HepG2 (cell line): ENCODE data around the gene TRIM67. TPM values are rescaled to one million over a fixed set of nuclear protein-coding genes. Genes with fewer than 3 reads are reported as not detected.

Source experiments
- FOXK1 ChIP-seq: sonication (generic); formaldehyde crosslinking; IDR thresholded peaks from 2 replicates; pipeline ENCODE4 v1.4.0; 2020; ENCODE audit warnings: low read depth, missing genetic modification reagents, borderline replicate concordance
- FOXP1 ChIP-seq, 2 experiments: fragments of 450-650 bp in 1 of 2; IDR thresholded peaks; 2 replicates each; pipeline ENCODE4 v1.6.1; 2017 to 2018; ENCODE audit warnings: antibody characterized with exemption in 1 of 2
- HHEX ChIP-seq: IDR thresholded peaks from 2 replicates; pipeline ENCODE4 v1.6.1; 2016; ENCODE audit warnings: control low read depth
- JUNB ChIP-seq: sonication (generic); formaldehyde crosslinking; IDR thresholded peaks from 2 replicates; pipeline ENCODE4 v1.8.0; 2022; ENCODE audit warnings: missing genetic modification reagents, mild to moderate bottlenecking, borderline replicate concordance
- PHB2 ChIP-seq: fragments of 450-650 bp; IDR thresholded peaks from 2 replicates; pipeline ENCODE4 v1.6.1; 2018; ENCODE audit not compliant: partially characterized antibody
- PHF21A ChIP-seq: sonication (generic); formaldehyde crosslinking; IDR thresholded peaks from 2 replicates; pipeline ENCODE4 v1.5.0; 2020; ENCODE audit warnings: mild to moderate bottlenecking, missing genetic modification reagents
- ZBTB3 ChIP-seq: sonication (generic); formaldehyde crosslinking; IDR thresholded peaks from 2 replicates; pipeline ENCODE4 v1.4.0; 2020; ENCODE audit warnings: low read depth, mild to moderate bottlenecking, moderate library complexity, missing genetic modification reagents, borderline replicate concordance
- ZNF468 ChIP-seq: sonication (generic); formaldehyde crosslinking; IDR thresholded peaks from 2 replicates; pipeline ENCODE4 v1.8.0; 2022; ENCODE audit warnings: mild to moderate bottlenecking, moderate library complexity, missing genetic modification reagents
- polyA plus RNA-seq, 8 experiments: library from polyadenylated mRNA; depleted of rRNA in 3 of 8; stranded (reverse) in 7 of 8; unstranded in 1 of 8; fragments of >200 nt; fragmentation: Illumina TruSeq in 4 of 8; extraction: Trizol in 4 of 8; gene quantifications; 2 replicates each; pipeline versions ENCODE4 v1.2.1 to v1.2.3, GENCODE V29; 2011 to 2016; ENCODE audit warnings: low read depth in 4 of 8, missing spikeins in 1 of 8, mixed read lengths in 1 of 8; ENCODE audit not compliant: insufficient read depth in 1 of 8
- total RNA-seq, 5 experiments: library from RNA; depleted of rRNA; stranded (reverse); fragments of >200 nt; fragmentation: Illumina TruSeq; extraction: Trizol; gene quantifications; 2 replicates each; pipeline ENCODE4 v1.2.3, GENCODE V29; 2016; ENCODE audit warnings: low read depth in 1 of 5
- TF ChIP-seq, protein P1 (sequence below): sonication (generic); formaldehyde crosslinking; IDR thresholded peaks from 2 replicates; pipeline ENCODE4 v1.4.0; 2020; ENCODE audit warnings: missing genetic modification reagents, borderline replicate concordance
- TF ChIP-seq, protein P2 (sequence below): sonication (generic); formaldehyde crosslinking; IDR thresholded peaks from 2 replicates; pipeline ENCODE4 v1.4.0; 2020; ENCODE audit warnings: missing genetic modification reagents
- TF ChIP-seq, protein P3 (sequence below): sonication (generic); formaldehyde crosslinking; IDR thresholded peaks from 2 replicates; pipeline ENCODE4 v1.9.0; 2021; ENCODE audit warnings: missing genetic modification reagents, borderline replicate concordance
- TF ChIP-seq, protein P4 (sequence below): fragments of 450-650 bp; IDR thresholded peaks from 2 replicates; pipeline ENCODE4 v1.6.1; 2017

Gene TRIM67
- total and polyA plus RNA-seq, 2 of the 13 experiments (the other 11 are each of a cell fraction or from before 2014, with no cell fraction given), result not detected

DNA sequence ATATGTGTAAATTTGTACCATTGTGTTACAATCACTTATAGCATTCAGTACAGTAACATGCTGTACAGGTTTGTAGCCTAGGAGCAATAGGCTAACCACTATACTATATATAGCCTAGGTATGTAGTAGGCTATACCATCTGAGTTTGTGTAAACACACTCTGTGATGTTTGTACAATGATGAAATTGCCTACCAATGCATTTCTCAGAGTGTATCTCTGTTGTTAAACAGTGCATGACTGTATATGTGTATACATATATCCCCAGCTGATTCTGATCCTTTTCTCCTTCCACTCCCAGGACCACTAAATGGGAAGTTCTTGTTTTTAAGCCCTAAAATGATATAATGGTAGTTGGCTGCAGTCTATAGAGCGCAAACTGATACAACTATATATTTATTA lies 86.9 kb downstream of the TRIM67 start (continued):
- TF ChIP-seq, protein P1, sequence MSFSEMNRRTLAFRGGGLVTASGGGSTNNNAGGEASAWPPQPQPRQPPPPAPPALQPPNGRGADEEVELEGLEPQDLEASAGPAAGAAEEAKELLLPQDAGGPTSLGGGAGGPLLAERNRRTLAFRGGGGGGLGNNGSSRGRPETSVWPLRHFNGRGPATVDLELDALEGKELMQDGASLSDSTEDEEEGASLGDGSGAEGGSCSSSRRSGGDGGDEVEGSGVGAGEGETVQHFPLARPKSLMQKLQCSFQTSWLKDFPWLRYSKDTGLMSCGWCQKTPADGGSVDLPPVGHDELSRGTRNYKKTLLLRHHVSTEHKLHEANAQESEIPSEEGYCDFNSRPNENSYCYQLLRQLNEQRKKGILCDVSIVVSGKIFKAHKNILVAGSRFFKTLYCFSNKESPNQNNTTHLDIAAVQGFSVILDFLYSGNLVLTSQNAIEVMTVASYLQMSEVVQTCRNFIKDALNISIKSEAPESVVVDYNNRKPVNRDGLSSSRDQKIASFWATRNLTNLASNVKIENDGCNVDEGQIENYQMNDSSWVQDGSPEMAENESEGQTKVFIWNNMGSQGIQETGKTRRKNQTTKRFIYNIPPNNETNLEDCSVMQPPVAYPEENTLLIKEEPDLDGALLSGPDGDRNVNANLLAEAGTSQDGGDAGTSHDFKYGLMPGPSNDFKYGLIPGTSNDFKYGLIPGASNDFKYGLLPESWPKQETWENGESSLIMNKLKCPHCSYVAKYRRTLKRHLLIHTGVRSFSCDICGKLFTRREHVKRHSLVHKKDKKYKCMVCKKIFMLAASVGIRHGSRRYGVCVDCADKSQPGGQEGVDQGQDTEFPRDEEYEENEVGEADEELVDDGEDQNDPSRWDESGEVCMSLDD, result no peak
- no peak for TF ChIP-seq JUNB (CRISPR knock-in tag)
- peak; percentile 57; the same call in 1 of the 2 replicates for TF ChIP-seq FOXK1
- TF ChIP-seq ZBTB3 (CRISPR knock-in tag), result no peak
- TF ChIP-seq HHEX (CRISPR knock-in tag), result no peak
- TF ChIP-seq FOXP1 (IDR thresholded peaks at IDR 0.05), result no peak
- peak; percentile 66 for TF ChIP-seq FOXP1 (CRISPR knock-in tag; IDR thresholded peaks at IDR 0.05)
- TF ChIP-seq, protein P2, sequence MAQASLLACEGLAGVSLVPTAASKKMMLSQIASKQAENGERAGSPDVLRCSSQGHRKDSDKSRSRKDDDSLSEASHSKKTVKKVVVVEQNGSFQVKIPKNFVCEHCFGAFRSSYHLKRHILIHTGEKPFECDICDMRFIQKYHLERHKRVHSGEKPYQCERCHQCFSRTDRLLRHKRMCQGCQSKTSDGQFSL (CRISPR knock-in tag), result no peak
- no peak for TF ChIP-seq PHF21A (CRISPR knock-in tag)
- TF ChIP-seq, protein P3, sequence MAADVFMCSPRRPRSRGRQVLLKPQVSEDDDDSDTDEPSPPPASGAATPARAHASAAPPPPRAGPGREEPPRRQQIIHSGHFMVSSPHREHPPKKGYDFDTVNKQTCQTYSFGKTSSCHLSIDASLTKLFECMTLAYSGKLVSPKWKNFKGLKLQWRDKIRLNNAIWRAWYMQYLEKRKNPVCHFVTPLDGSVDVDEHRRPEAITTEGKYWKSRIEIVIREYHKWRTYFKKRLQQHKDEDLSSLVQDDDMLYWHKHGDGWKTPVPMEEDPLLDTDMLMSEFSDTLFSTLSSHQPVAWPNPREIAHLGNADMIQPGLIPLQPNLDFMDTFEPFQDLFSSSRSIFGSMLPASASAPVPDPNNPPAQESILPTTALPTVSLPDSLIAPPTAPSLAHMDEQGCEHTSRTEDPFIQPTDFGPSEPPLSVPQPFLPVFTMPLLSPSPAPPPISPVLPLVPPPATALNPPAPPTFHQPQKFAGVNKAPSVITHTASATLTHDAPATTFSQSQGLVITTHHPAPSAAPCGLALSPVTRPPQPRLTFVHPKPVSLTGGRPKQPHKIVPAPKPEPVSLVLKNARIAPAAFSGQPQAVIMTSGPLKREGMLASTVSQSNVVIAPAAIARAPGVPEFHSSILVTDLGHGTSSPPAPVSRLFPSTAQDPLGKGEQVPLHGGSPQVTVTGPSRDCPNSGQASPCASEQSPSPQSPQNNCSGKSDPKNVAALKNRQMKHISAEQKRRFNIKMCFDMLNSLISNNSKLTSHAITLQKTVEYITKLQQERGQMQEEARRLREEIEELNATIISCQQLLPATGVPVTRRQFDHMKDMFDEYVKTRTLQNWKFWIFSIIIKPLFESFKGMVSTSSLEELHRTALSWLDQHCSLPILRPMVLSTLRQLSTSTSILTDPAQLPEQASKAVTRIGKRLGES (CRISPR knock-in tag), result no peak
- TF ChIP-seq, protein P4, sequence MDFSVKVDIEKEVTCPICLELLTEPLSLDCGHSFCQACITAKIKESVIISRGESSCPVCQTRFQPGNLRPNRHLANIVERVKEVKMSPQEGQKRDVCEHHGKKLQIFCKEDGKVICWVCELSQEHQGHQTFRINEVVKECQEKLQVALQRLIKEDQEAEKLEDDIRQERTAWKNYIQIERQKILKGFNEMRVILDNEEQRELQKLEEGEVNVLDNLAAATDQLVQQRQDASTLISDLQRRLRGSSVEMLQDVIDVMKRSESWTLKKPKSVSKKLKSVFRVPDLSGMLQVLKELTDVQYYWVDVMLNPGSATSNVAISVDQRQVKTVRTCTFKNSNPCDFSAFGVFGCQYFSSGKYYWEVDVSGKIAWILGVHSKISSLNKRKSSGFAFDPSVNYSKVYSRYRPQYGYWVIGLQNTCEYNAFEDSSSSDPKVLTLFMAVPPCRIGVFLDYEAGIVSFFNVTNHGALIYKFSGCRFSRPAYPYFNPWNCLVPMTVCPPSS, result no peak
- no peak for TF ChIP-seq PHB2
- TF ChIP-seq ZNF468 (CRISPR knock-in tag), result no peak
